ENCODE measurements around the gene NUP85. TPM values are rescaled to one million over a fixed set of nuclear protein-coding genes. Genes with fewer than 3 reads are reported as not detected.
"Not testable (repeated sequence)": the region's sequence is repeated elsewhere in the genome, so short reads cannot be mapped to it uniquely, and the experiment has no call there.

The NUP85 gene
- total RNA-seq, 1 experiment from 2014 or later = 117 TPM

DNA sequence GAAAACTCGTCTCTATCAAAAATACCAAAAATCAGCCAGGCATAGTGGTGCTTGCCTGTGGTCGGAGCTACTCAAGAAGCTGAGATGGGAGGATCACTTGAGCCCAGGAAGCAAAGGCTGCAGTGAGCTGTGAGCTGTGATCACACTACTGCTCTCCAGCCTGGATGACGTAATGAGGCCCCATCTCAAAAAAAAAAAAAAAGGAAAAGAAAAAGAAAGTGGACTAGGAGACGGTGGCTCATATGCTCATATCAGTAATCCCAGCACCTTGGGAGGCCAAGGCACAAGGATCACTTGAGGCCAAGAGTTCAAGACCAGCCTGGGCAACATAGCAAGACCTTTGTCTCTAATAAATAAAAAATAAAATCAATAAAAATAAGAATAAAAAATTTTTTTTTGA is 13.9 kb upstream of the NUP85 start:
- intact Hi-C loops (cut with micrococcal nuclease; ENCODE audit: unreplicated experiment) = no loop called here
- Mint-ChIP-seq H3K36me3 (ENCODE audit: insufficient read depth, unreplicated experiment) (peaks cover 5% of the 10 kb centered on the region), H3K27ac (ENCODE audit: unreplicated experiment) (no peak overlapping the region), H3K27me3 (ENCODE audit: unreplicated experiment) (no peaks in the 10 kb centered on the region), H3K4me1 (ENCODE audit: low read depth, unreplicated experiment) (peaks cover 9% of the 10 kb centered on the region), H3K9me3 (ENCODE audit: low read depth, unreplicated experiment) (no peaks in the 10 kb centered on the region), H3K4me3 (ENCODE audit: low read depth, unreplicated experiment) (no peak overlapping the region)
- TF ChIP-seq, protein P1, sequence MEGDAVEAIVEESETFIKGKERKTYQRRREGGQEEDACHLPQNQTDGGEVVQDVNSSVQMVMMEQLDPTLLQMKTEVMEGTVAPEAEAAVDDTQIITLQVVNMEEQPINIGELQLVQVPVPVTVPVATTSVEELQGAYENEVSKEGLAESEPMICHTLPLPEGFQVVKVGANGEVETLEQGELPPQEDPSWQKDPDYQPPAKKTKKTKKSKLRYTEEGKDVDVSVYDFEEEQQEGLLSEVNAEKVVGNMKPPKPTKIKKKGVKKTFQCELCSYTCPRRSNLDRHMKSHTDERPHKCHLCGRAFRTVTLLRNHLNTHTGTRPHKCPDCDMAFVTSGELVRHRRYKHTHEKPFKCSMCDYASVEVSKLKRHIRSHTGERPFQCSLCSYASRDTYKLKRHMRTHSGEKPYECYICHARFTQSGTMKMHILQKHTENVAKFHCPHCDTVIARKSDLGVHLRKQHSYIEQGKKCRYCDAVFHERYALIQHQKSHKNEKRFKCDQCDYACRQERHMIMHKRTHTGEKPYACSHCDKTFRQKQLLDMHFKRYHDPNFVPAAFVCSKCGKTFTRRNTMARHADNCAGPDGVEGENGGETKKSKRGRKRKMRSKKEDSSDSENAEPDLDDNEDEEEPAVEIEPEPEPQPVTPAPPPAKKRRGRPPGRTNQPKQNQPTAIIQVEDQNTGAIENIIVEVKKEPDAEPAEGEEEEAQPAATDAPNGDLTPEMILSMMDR (IDR thresholded peaks at IDR 0.05; ENCODE audit: unreplicated experiment) = no peak
- CTCF ChIA-PET = interaction anchor here (0.7 kb wide), 1 partner anchor 29 kb away, joined by 3 read pairs; no protein-coding TSS in a partner anchor
- no peak for DNase-seq
- no TSS peak for BruUV-seq (replicated peaks)

DNA sequence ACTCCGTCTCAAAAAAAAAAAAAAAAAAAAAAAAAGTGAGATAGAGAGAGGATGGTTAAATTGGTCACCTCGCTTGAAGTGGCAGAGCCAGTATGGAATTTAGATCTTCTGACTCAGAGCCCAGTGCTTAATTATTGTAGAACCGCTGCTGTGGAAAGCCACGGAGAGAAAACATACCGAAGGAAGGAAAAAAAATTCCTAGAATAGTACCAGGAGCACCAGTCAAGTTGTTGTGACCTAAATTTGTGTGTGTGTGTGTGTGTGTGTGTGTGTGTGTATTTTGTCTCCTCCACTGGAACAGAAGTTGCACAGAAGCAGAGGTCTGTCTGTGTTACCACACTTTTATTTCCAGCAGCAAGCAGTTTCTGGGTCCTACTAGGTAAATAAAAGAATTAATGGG is 10.6 kb upstream of the NUP85 start:
- Mint-ChIP-seq H3K9me3 (ENCODE audit: low read depth, unreplicated experiment) (no peaks in the 10 kb centered on the region), H3K27me3 (ENCODE audit: unreplicated experiment) (no peaks in the 10 kb centered on the region), H3K4me1 (ENCODE audit: low read depth, unreplicated experiment) (no peaks in the 10 kb centered on the region), H3K27ac (ENCODE audit: unreplicated experiment) (no peak overlapping the region), H3K4me3 (ENCODE audit: low read depth, unreplicated experiment) (no peak overlapping the region), H3K36me3 (ENCODE audit: insufficient read depth, unreplicated experiment) (peaks cover 5% of the 10 kb centered on the region)
- intact Hi-C loops (cut with micrococcal nuclease; ENCODE audit: unreplicated experiment) = no loop called here
- no TSS peak for BruUV-seq (replicated peaks)
- no peak for DNase-seq
- CTCF ChIA-PET = no interaction called here
- TF ChIP-seq, protein P1 (IDR thresholded peaks at IDR 0.05; ENCODE audit: unreplicated experiment) = no peak

DNA sequence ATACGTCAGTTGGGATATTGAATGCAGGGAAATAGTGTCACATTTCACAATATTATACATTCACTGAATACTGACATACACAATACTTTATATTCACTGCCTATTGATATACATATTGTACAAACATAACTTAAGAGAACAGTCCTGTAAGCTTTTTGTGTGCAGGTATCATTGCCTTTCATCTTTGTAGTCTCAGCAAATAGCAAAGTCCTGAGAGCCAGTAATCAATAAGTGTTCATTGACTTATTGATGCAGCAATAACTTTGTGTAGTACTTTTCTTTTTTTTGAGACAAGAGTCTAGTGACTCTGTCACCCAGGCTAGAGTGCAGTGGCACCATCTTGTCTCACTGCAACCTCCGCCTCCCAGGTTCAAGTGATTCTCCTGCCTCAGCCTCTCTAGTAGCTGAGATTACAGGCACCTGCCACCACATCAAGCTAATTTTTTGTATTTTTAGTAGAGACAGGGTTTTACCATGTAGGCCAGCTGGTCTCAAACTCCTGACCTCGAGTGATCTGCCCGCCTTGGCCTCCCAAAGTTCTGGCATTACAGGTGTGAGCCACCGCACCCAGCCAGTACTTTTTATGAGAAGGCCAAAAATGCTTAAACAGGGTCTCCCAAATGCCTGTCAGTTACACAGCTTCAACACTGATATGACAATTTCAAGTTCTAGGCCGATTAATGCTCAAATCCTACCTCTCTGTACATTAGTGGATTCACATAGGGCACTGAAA is 5.4 kb upstream of the NUP85 start:
- peaks cover 14% of the 10 kb centered on the region for H3K36me3 Mint-ChIP-seq (ENCODE audit: insufficient read depth, unreplicated experiment)
- H3K4me3 Mint-ChIP-seq (ENCODE audit: low read depth, unreplicated experiment) = no peak overlapping the region
- no TSS peak for BruUV-seq (replicated peaks)
- DNase-seq = no peak
- H3K9me3 Mint-ChIP-seq (ENCODE audit: low read depth, unreplicated experiment) = no peaks in the 10 kb centered on the region
- TF ChIP-seq, protein P1 (IDR thresholded peaks at IDR 0.05; ENCODE audit: unreplicated experiment) = no peak
- peaks cover 7% of the 10 kb centered on the region for H3K4me1 Mint-ChIP-seq (ENCODE audit: low read depth, unreplicated experiment)
- intact Hi-C loops (cut with micrococcal nuclease; ENCODE audit: unreplicated experiment) = no loop called here
- no peaks in the 10 kb centered on the region for H3K27me3 Mint-ChIP-seq (ENCODE audit: unreplicated experiment)
- CTCF ChIA-PET = interaction anchor here (0.7 to 0.8 kb wide), 2 partner anchors 68 to 86 kb away, joined by 3 to 4 read pairs; partner anchors contain the start of gene NT5C
- H3K27ac Mint-ChIP-seq (ENCODE audit: unreplicated experiment) = no peak overlapping the region

DNA sequence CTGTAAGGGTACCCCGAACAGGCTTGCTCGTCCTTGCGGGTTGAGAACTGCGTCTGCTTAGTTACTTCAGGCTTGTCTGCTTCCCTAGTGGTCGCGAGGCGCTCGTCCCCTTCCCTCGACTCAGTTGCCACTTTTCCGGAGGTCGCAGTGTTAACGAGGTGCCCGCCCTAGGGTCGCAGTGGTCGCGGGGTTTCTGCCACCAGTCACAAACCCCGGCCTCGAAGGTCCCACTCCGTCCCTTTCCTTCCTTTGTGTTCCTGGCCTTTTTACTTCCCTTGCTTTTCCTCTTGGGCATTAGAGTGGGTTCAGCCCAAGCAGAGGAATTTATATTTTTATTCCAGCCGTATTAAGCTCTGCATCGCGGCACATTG is 299 bp downstream of the NUP85 start:
- intact Hi-C loops (cut with micrococcal nuclease; ENCODE audit: unreplicated experiment) = no loop called here
- TSS peak; percentile 79 for BruUV-seq (replicated peaks)
- CTCF ChIA-PET = interaction anchor here (0.6 to 1.1 kb wide), 5 partner anchors 34 to 110 kb away, joined by 3 to 5 read pairs (median 4); no protein-coding TSS in a partner anchor

DNA sequence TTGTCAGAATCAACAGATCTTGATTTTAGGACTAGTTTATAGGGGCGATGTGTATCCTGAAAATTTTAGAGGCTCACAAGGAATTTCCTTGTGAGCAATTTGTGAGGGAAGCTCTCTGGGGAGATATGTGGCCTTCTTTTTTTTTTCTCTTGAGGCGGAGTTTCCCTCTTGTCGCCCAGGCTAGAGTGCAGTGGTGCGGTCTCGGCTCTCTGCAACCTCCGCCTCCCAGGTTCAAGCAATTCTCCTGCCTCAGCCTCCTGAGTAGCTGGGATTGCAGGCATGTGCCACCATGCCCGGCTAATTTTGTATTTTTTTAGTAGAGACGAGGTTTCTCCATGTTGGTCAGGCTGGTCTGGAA is 1.6 kb downstream of the NUP85 start:
- H3K4me1 Mint-ChIP-seq (ENCODE audit: low read depth, unreplicated experiment); DNase-seq; H3K27me3 Mint-ChIP-seq (ENCODE audit: unreplicated experiment); intact Hi-C loops (cut with micrococcal nuclease; ENCODE audit: unreplicated experiment); H3K9me3 Mint-ChIP-seq (ENCODE audit: low read depth, unreplicated experiment); BruUV-seq (replicated peaks): not testable (repeated sequence)
- CTCF ChIA-PET = interaction anchor here (0.6 to 1.3 kb wide), 6 partner anchors 40 to 239 kb away, joined by 3 to 4 read pairs (median 3); partner anchors contain the start of gene MIF4GD
- H3K27ac Mint-ChIP-seq (ENCODE audit: unreplicated experiment) = peak overlapping the region; percentile 99
- H3K36me3 Mint-ChIP-seq (ENCODE audit: insufficient read depth, unreplicated experiment) = peaks cover 64% of the 10 kb centered on the region
- H3K4me3 Mint-ChIP-seq (ENCODE audit: low read depth, unreplicated experiment) = peak overlapping the region; percentile 89

More for the DNA sequence above, 299 bp downstream of the NUP85 start:
- Mint-ChIP-seq H3K27ac (ENCODE audit: unreplicated experiment) (peak overlapping the region; percentile 99), H3K4me1 (ENCODE audit: low read depth, unreplicated experiment) (peaks cover 7% of the 10 kb centered on the region), H3K9me3 (ENCODE audit: low read depth, unreplicated experiment) (no peaks in the 10 kb centered on the region), H3K4me3 (ENCODE audit: low read depth, unreplicated experiment) (peak overlapping the region; percentile 89), H3K27me3 (ENCODE audit: unreplicated experiment) (no peaks in the 10 kb centered on the region), H3K36me3 (ENCODE audit: insufficient read depth, unreplicated experiment) (peaks cover 60% of the 10 kb centered on the region)
- no peak for DNase-seq
- TF ChIP-seq, protein P1 (IDR thresholded peaks at IDR 0.05; ENCODE audit: unreplicated experiment) = no peak
